Loucy (cell line): ENCODE measurements around the gene SMYD5.

Experiments used
- H2AFZ ChIP-seq: fragments of 200-600 bp; sonication (generic); 2 replicates; pipeline ENCODE4 v1.6.0; 2016; ENCODE audit warnings: antibody characterized with exemption, mild to moderate bottlenecking, low read length, moderate library complexity
- H3F3A ChIP-seq: fragments of 200-600 bp; 2 replicates; pipeline ENCODE4 v1.6.0; 2016; ENCODE audit warnings: antibody characterized with exemption, low read depth, mild to moderate bottlenecking
- H3K27me3 ChIP-seq: fragments of 200-600 bp; sonication (generic); 2 replicates; pipeline ENCODE4 v1.6.1; 2014; ENCODE audit warnings: low read length, mild to moderate bottlenecking; ENCODE audit not compliant: insufficient read depth, poor library complexity, severe bottlenecking
- H3K36me3 ChIP-seq: fragments of 200-600 bp; sonication (generic); 2 replicates; pipeline ENCODE4 v1.6.1; 2016; ENCODE audit warnings: low read length; ENCODE audit not compliant: insufficient read depth
- H3K4me1 ChIP-seq: fragments of 200-600 bp; sonication (generic); 2 replicates; pipeline ENCODE4 v1.5.1; 2014; ENCODE audit warnings: low read length, mild to moderate bottlenecking; ENCODE audit not compliant: insufficient read depth, poor library complexity, severe bottlenecking
- H3K4me2 ChIP-seq: fragments of 200-600 bp; sonication (generic); 2 replicates; pipeline ENCODE4 v1.6.0; 2014; ENCODE audit warnings: antibody characterized with exemption, low read length, low read depth, mild to moderate bottlenecking; ENCODE audit not compliant: poor library complexity, severe bottlenecking
- H3K4me3 ChIP-seq: fragments of 200-600 bp; sonication (generic); 2 replicates; pipeline ENCODE4 v1.5.1; 2014; ENCODE audit warnings: low read length, mild to moderate bottlenecking, mixed read lengths; ENCODE audit not compliant: poor library complexity, severe bottlenecking
- H3K79me2 ChIP-seq: fragments of 200-600 bp; sonication (generic); 2 replicates; pipeline ENCODE4 v1.6.1; 2014; ENCODE audit warnings: low read length; ENCODE audit not compliant: insufficient read depth
- H3K9ac ChIP-seq: fragments of 200-600 bp; sonication (generic); 2 replicates; pipeline ENCODE4 v1.6.0; 2014; ENCODE audit warnings: mild to moderate bottlenecking, low read depth, low read length, moderate library complexity; ENCODE audit not compliant: poor library complexity, severe bottlenecking
- H3K9me2 ChIP-seq: fragments of 200-600 bp; sonication (generic); replicated peaks from 2 replicates; pipeline ENCODE4 v1.6.1; 2016; ENCODE audit warnings: low read depth, low read length, mixed read lengths
- H3K9me3 ChIP-seq: fragments of 200-600 bp; sonication (generic); 2 replicates; pipeline ENCODE4 v1.6.1; 2014; ENCODE audit warnings: mild to moderate bottlenecking, antibody characterized with exemption, low read length, low read depth; ENCODE audit not compliant: insufficient read depth
- H4K20me1 ChIP-seq: fragments of 200-600 bp; sonication (generic); 2 replicates; pipeline ENCODE4 v1.6.0; 2014; ENCODE audit warnings: antibody characterized with exemption, low read length, mild to moderate bottlenecking; ENCODE audit not compliant: insufficient read depth, poor library complexity, severe bottlenecking
- CTCF ChIP-seq: fragments of 200-600 bp; sonication (generic); conservative IDR thresholded peaks from 2 replicates; pipeline ENCODE4 v1.5.1; 2014; ENCODE audit warnings: mild to moderate bottlenecking, antibody characterized with exemption, low read length
- EZH2phosphoT487 ChIP-seq: fragments of 200-600 bp; IDR thresholded peaks from 2 replicates; pipeline ENCODE4 v1.6.1; 2018; ENCODE audit warnings: antibody characterized with exemption, mild to moderate bottlenecking, moderate library complexity, borderline replicate concordance

SMYD5 gene

GRCh38 chr2:73217826-73218225 is 3.8 kb downstream of the SMYD5 start:
- Histone ChIP-seq H3K79me2 (peaks cover 14% of the 10 kb centered on the region; the same call in 1 of the 2 replicates), H3K4me2 (no peak overlapping the region), H2AFZ (no peak overlapping the region), H3K4me3 (no peak overlapping the region), H3K9me3 (no peaks in the 10 kb centered on the region), H3K9ac (no peak overlapping the region), H3K4me1 (peaks cover 20% of the 10 kb centered on the region), H3K36me3 (peaks cover 17% of the 10 kb centered on the region; the same call in 1 of the 2 replicates), H3K9me2 (no peaks in the 10 kb centered on the region), H3K27me3 (no peaks in the 10 kb centered on the region), H3F3A (peaks cover 3% of the 10 kb centered on the region; the same call in 1 of the 2 replicates), H4K20me1 (no peaks in the 10 kb centered on the region)
- TF ChIP-seq EZH2phosphoT487 (no peak), CTCF (no peak)

- no peaks in the 10 kb centered on the region for H4K20me1 ChIP-seq
- no peaks in the 10 kb centered on the region for H3K9me2 ChIP-seq
- H3K36me3 ChIP-seq: peaks cover 19% of the 10 kb centered on the region; the same call in 1 of the 2 replicates
- no peak overlapping the region for H3K4me3 ChIP-seq
- H3F3A ChIP-seq: peaks cover 3% of the 10 kb centered on the region; the same call in 1 of the 2 replicates
- H3K79me2 ChIP-seq: peaks cover 9% of the 10 kb centered on the region; the same call in 1 of the 2 replicates
- no peak overlapping the region for H3K9ac ChIP-seq
- H2AFZ ChIP-seq: no peak overlapping the region
- no peak overlapping the region for H3K4me2 ChIP-seq
- no peak for TF ChIP-seq CTCF
- TF ChIP-seq EZH2phosphoT487: no peak
- H3K4me1 ChIP-seq: peaks cover 15% of the 10 kb centered on the region
- no peaks in the 10 kb centered on the region for H3K9me3 ChIP-seq
- H3K27me3 ChIP-seq: no peaks in the 10 kb centered on the region
Observed at GRCh38 chr2:73218298-73218697, 4.3 kb downstream of the SMYD5 start.

GRCh38 chr2:73223821-73224220 is 9.8 kb downstream of the SMYD5 start:
- Histone ChIP-seq H3K36me3 (peaks cover 26% of the 10 kb centered on the region; the same call in 1 of the 2 replicates), H3K4me2 (no peak overlapping the region), H3K4me3 (no peak overlapping the region), H3K9me3 (no peaks in the 10 kb centered on the region), H2AFZ (no peak overlapping the region), H3K9ac (no peak overlapping the region), H3F3A (no peaks in the 10 kb centered on the region), H3K27me3 (no peaks in the 10 kb centered on the region), H3K9me2 (no peaks in the 10 kb centered on the region), H4K20me1 (no peaks in the 10 kb centered on the region), H3K79me2 (no peaks in the 10 kb centered on the region), H3K4me1 (no peaks in the 10 kb centered on the region)
- TF ChIP-seq CTCF (no peak), EZH2phosphoT487 (no peak)
